ENCODE measurements around the gene KLHL17.
"Not testable (repeated sequence)": the region's sequence is repeated elsewhere in the genome, so short reads cannot be mapped to it uniquely, and the experiment has no call there.

Gene KLHL17

DNA sequence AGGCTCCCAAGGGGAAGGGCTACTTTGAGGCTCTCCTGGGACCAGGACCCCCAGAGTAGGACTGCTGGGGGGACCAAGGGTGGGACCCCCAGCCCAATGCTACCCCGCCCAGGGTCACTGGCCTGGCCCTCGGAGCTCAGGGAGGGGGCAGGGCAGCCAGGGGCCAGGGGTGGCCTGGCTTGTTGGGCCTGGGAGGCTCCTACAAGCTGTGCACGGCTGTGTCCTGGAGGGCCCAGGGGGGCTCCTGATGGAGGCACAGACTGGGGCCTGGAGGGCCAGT lies 37.3 kb downstream of the KLHL17 start:
- DNase-seq (ENCODE audit: extremely low read depth in 1 of 2, low read depth in 1 of 2): no peak

DNA sequence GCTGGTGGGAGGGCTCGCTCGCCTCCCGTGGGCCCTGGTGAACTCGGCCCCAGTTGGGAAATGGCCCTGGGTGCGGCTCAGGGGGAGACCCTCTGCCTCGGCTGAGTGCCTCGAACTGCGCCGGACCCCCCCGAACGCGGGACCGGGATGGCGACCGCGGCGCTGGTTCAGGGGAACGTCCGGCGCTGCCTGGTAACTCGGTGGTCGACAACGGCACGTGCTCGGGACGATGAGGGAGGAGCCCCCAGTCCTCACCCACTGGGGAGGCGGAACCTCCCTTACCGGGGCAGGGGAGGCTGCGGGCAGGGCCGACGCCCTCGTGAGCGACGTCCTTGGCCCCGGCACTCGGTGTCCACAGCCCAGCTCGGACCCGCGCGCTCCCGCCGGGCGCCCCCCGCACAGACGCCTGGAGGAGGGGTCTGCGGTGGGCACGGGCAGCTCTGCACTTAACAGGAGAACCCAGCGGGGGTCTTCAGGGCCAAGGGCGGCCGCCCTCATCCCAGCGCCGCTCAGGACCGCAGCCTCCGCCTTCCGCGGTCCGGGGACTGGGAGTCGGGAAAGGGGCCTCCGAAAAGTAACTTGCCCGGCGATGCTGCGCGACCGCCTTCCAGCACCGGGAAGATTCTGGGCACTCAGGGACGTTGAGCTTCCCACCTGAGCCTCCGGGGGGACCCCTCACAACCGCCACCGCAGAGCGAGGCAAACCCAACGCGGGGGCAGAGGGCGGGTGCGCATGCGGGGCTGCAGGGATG lies 37.8 kb downstream of the KLHL17 start:
- DNase-seq (ENCODE audit: extremely low read depth in 1 of 2, low read depth in 1 of 2): no peak

DNA sequence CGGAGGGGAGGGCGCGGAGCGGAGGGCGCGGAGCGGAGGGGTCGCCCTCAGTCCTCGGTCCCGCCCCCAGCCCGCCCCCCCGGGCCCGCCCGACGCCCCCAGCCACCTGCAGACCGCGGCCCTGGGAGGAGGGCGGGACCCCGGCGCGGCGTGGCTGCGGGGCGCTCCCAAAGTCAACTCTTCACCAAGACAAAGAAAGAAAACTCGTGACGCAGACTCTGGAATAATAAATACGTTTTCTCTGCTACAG lies 38.3 kb downstream of the KLHL17 start:
- DNase-seq (ENCODE audit: extremely low read depth in 1 of 2, low read depth in 1 of 2): no peak

DNA sequence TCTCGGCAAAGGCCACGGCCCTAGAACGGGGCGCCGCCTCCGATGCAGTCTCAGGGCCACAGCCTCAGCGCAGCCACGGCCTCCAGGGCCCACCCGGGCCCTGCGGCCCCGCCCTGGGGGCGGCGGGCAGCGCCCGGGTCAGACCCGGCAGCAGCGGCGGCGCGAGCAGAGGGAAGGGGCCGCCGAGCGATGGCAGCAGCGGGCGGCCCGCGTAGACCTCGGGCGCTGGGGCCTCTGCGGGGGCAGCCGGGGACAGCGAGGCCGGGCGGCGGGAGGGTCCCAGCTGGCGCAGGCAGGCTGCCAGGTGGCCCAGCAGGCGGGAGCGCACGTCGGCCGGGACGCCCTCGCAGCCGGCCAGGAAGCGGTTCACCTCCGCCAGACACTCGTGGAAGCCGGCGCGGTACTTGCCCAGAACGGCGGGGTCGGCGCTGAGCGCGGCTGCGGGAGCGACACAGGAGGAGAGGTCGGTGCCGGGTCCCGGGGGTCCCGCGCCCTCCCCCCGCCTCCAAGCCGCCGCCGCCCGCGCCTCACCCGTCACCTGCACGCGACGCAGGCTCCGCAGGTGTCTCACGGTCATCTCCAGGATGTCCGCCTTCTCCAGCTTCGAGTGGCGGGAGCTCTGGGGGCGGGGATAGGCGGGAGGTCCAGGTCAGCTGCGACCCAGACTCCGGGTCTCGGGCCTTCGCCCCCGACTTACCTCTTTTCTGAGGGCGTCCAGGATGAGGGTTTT lies 38.8 kb downstream of the KLHL17 start:
- no peak for DNase-seq (ENCODE audit: extremely low read depth in 1 of 2, low read depth in 1 of 2)

DNA sequence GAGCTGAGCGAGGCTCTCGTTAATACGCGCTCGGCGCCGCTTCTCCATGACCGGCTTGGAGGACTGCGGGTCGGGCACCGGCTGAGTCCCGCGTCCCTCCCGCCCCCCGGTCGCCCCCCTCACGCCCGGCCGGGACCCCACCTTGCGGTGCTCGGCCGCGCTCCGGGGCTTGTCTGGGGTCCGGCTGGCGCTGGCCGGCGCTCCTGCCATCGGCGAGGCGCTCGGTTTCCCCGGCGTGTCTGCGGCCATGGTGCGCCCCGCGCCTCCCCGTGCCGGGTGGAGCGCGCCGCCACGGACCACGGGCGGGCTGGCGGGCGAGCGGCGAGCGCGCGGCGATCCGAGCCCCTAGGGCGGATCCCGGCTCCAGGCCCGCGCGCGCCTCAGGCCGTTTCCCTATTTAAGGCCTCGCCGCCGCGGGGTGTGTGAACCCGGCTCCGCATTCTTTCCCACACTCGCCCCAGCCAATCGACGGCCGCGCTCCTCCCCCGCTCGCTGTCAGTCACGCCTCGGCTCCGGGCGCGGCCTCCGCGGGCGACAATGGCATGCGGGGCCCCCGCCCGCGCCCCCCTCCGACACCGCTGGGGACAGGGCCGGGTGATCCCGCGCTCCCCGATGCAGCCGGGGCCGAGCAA lies 39.5 kb downstream of the KLHL17 start, which contains the start of gene HES4:
Gene HES4, minus strand, starts transcription at position 373 of the 632 bp plus-strand sequence. Its CDS starts 124 bp downstream, at position 249.
- DNase-seq (ENCODE audit: extremely low read depth in 1 of 2, low read depth in 1 of 2): peak in 1 of 2 donors; percentile 40

DNA sequence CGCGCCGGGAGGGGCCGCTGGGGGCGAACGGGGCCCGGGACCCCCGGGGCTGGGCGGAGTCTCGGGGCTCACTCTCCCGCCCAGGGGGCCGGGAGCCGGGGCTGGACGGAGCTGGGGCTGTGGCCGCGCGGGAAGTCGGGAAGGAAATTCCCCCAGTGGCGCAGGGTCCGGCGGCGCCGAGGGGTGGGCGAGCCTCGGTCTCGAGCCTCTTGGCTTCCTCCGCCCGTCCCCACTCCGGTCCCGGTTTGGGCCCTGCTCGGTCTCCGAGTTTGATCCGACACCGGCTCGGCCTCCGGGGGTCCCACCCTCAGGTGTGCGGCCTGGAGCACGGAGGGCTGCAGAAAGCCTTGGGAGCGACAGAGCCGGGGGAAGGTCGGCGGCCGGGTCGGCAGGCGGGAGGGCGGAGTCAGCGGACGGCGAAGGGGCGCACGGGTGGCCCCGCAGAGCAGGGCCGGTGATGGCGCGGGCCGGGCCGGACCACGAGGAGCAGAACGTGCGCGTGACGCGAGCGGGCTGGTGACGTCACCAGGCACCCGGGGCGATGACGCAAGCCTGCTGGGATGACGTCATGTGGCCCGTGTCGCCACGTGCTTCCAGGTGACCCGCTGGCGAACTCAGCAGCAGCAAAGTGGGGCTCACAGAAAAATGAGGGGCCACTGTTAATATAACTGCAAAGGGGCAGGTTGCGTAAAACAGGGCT lies 40.1 kb downstream of the KLHL17 start:
- DNase-seq (ENCODE audit: extremely low read depth in 1 of 2, low read depth in 1 of 2): peak; percentile 49 to 61

DNA sequence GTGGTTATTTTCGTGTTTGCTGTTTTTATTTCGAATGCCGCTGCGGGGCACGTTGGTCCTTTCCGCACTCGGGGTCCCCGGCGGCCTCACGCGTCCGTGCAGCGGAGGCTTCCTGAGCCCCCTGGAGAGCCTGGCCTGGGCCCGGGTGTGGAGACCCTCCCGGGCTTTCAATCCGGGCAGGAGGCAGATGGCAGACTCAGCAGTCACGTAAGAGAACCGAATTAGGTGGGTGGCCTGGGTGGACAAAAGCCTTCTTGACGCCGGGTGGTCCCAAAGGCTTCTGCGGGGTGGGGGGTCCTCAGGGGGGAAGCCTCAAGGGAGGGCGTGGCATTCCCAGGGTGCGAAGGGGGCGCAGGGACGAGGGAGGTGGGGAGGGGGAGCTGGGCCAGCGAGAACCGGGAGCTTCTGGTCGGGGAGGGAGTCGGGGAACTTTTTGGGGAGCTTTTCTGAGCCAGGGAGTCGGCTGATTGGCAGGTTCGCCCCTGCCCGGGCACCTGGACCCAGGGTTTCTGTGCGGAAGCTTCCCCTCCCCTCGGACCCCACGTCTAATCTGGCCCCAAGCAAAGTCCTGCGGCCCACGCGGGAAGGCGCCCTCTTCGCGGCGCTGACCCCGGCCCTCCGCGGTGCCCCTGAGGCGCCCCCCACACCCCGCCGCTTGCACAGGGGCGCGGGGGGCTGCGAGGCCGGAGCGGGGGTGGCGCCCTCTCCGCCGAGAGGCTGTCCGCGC lies 40.8 kb downstream of the KLHL17 start:
- DNase-seq (ENCODE audit: extremely low read depth in 1 of 2, low read depth in 1 of 2): no peak

DNA sequence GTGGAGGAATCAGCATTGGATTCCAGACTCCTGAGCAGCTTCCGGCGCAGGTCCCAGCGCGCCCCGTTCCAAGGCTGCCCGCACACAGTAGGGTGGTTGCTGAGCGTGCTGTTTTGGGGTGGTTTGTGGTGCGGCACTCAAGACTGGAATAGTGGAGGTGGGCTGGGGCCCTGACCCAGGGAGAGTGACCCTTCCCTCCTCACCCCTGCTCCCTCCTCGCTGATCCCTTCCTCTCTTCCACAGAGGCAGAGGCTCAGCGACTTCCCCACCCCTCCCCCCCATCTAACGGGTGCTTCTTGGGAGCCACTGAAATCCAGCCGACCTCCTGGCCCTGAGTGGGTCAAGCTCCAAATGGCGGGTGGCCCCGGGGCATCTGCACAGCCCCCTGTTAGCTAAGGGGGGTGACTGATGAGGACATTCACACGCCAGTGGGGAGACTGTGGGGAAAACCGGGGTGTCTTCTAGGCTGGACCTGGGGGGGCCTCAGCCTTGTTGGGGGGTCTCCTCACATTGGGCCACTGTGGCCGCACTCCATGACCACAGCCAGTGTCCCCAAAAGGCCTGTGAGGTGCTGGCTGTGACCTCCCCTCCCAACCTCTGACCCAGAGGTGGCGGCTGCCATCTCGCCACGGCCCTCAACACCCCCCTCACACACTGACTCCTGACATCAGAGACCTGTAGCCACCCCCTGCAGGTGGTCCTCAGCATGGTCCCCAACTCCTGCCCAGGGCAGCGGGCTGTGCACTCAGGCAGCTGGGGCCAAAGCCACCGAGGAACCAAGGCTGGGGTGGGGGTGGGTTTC lies 43.4 kb downstream of the KLHL17 start:
- DNase-seq (ENCODE audit: extremely low read depth in 1 of 2, low read depth in 1 of 2): no peak

DNA sequence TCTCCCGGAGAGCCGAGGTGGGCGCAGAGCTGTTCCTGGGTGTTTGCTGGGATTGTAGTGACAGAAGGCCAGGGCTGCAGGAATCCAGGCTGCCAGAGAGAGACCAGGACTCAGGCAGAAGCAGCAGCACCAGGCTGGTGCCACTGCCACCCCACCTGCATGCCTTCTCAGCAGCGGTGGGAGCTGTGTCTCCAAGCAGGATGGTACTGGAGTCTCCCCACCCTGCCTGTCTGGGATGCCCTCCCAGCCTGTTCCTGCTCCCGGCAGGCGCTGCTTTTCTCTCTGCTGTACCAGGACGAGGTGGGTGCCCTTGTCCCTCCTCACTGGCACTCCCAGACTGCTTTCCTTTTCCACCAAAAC lies 44.0 kb downstream of the KLHL17 start:
- DNase-seq (ENCODE audit: extremely low read depth in 1 of 2, low read depth in 1 of 2): no peak

DNA sequence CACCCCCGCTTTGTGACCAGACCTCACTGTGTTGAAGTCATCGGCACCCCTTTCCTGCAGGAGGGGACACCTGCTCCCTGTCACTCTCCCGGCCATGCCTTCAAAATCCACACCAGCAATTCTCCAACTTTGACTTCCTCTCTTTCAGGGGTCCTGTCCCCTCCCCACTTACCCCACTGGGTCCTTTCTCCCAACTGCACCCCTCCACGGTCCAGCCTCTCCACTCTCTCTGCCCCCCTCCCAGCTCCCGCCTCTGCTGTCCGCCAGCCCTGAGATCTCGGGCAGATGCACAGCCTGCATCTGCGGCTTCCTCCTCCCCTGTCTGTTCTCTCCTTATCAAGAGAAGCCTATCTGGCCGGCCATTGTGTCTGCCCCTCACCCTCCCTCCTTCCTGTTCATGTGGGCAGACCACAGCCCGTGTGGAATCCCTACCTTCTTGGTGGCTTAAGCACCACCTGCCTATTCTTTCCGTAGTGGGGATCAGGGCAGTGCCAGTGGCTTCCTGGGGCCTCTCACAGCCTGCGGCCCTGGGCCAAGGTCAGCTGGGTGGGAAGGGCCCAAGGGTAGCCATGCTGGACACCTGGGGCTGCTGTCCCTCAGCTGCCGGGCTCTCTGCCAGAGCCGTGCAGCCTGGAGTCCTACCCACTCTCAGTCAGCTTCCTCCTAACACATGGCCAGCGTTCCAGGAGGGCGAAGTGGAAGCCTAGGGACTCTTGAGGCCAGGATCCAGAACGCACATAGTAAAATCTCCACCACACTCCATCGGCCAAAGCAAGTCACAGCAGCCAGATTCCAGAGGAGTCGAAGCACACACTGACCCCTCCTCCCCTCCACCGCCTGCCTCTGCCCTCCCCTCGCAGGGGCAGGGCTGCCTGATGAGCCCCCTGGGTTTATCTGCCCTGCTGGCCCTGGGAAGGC lies 44.7 kb downstream of the KLHL17 start:
- no peak for DNase-seq (ENCODE audit: extremely low read depth in 1 of 2, low read depth in 1 of 2)

DNA sequence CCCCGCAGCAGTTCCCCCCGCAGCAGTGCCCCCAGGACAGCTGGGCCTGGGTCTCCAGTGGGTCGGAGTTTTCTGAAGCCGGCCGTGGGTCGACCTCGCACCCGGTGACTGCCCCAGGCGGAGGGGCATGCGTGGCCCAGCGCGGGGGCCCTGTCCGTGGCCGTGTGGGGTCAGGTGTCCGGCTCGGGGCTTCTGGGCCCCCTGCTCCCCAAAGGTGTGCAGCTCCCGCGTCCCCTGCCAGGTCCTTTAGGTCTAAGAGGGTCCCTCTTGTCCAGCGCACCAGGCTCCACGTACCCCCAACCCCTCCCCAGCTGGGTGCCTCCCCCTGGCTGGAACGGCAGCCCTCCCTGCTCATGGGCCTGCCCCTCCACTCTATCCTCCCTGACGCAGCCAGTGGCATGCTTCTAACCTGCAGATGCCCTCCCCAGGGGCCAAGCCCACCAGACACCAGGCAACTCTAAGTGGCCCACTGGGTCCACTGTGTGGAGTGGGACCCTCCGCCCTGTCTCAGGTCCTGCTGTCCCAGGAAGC lies 45.5 kb downstream of the KLHL17 start:
- DNase-seq (ENCODE audit: extremely low read depth in 1 of 2, low read depth in 1 of 2): no peak

DNA sequence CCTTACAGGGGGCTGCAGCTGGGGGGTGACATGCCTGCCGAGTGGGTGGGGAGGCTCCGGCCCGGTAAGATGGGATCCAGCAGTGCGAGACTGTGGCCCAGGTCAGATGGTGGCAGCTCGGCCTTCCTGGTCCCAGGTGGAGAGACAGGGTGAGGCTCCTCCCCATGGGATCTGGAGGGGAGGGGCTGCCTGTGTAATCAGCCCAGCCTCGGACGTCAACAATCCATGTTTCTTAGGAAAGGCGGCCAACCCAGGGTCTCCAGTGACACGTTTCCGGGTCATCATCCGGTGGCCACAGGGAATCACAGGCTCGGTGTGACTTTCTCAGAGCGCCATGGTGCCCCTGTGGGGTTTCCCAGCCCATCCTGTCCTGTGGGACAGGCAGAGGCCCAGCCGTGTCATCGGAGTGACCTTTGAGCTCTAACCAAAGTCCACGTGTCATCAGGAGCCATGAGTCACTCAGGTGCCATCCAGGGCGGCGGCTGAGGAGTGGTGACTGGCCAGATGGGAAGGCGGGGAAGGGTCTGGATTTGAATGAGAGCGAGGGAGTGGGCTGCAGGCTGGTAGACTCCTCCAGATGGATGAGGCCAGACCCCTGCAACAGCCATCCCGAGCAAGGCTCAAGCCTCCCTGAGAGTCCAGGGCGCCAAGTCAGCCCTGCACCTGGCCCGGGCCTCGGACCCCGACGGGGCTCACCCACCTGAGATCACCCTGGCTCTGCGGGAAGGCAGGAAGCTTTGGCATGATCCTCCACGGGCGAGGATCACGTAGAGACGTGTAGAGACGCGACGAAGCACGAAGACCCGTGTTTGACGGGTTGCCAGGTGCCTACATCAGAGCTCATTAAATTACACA lies 46.1 kb downstream of the KLHL17 start:
- no peak for DNase-seq (ENCODE audit: extremely low read depth in 1 of 2, low read depth in 1 of 2)

DNA sequence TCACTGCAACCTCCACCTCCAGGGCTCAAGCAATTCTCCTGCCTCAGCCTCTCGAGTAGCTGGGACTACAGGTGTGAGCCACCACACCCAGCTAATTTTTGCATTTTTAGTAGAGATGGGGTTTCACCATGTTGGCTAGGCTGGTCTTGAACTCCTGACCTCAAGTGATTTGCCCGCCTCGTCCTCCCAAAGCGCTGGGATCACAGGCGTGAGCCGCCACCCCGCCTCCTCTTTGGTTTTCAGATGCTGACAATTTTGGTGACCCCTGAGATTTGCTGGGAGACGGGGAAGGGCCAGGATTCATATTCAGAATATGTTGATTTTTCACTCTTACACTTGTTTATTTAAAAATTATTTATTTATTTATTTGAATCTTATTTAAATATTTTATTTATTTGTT lies 49.7 kb downstream of the KLHL17 start:
- not testable (repeated sequence) for DNase-seq (ENCODE audit: extremely low read depth in 1 of 2, low read depth in 1 of 2)

DNA sequence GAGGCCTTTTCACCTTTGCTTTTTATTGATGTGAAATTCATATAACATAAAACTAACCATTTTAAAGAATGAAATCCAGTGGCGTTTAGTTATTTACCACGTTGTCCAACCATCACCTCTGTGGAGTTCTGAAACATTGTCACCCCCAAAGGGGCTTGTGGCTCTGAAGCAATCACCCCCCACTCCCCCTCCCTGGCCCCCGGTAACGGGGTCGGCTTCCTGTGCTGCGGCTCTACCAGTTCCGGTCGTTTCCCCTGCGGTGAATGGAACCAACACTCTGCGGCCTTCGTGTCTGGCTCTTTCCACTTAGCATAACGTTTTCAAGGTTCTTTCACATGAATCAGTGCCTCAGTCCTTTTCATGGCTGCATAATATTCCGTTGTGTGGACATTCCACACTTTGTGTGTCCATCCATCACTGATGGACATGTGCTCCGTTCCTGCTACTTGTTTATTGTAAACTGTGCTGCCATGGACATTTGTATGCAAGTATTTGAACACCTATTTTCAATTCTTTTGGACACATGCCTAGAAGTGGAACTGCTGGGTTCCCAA lies 51.1 kb downstream of the KLHL17 start:
- DNase-seq (ENCODE audit: extremely low read depth in 1 of 2, low read depth in 1 of 2): no peak

DNA sequence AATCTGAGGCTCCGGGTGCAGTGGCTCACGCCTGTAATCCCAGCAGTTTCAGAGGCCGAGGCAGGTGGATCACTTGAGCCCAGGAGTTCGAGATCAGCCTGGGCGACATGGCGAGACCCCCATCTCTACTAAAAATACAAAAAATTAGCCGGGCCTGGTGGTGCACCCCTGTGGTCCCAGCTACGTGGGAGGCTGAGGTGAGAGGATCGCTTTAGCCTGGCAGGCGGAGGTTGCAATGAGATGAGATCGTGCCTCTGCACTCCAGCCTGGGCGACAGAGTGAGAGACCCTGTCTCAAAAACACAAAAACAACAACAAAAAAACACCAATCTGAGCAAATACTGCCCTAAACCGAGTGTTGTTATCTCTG lies 52.3 kb downstream of the KLHL17 start:
- not testable (repeated sequence) for DNase-seq (ENCODE audit: extremely low read depth in 1 of 2, low read depth in 1 of 2)

DNA sequence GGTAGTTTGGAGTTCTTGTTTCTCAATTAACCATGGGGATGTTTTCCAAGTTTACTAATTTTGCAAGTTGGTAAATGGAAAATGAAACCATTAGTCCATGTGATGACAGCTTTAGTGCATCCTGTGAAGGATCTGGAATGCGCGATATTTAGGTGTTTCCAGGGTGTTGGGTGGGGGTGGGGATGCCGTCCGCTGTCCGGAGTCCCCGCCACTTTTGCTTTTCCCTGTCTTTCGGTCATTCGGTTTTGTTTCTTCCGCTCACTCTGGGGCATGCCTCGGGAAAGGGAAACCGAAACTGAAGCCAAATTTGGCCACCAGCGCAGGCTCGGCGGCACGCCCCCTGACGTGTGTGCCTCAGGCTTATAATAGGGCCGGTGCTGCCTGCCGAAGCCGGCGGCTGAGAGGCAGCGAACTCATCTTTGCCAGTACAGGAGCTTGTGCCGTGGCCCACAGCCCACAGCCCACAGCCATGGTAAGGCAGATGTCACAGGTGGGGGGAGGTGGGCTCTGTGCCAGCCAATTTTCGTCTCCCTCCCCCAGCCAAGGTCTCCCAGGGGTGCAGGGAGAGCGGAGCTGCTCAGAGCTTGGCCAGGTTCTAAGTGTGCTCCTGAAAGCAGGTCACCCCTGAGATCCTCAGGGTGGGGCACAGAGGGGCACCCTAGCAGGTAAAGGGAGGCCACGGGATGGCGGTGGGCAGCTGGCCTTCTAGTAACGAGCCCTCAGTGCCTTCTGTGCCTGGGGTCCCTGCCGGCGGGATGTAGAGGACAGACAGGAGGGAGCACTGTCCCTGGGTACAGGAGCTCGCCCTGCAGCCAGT lies 52.9 kb downstream of the KLHL17 start, which contains the start of gene ISG15:
Gene ISG15, plus strand, starts transcription at position 393 of the 817 bp plus-strand sequence. Its CDS starts 77 bp downstream, at position 470.
- peak; percentile 71 to 82 for DNase-seq (ENCODE audit: extremely low read depth in 1 of 2, low read depth in 1 of 2)

All from activated CD8-positive, alpha-beta memory T cell treated with anti-CD3 and anti-CD28 coated beads for 1 hour (primary cell).